HG03432 (cell line): ENCODE results near the gene PACRG.

Experiments
- ATAC-seq: cut with Tn5 transposase; IDR thresholded peaks from one replicate; pipeline ENCODE4 v1.9.1; 2021; ENCODE audit warnings: mild to moderate bottlenecking, moderate library complexity; ENCODE audit not compliant: unreplicated experiment

PACRG gene

DNA sequence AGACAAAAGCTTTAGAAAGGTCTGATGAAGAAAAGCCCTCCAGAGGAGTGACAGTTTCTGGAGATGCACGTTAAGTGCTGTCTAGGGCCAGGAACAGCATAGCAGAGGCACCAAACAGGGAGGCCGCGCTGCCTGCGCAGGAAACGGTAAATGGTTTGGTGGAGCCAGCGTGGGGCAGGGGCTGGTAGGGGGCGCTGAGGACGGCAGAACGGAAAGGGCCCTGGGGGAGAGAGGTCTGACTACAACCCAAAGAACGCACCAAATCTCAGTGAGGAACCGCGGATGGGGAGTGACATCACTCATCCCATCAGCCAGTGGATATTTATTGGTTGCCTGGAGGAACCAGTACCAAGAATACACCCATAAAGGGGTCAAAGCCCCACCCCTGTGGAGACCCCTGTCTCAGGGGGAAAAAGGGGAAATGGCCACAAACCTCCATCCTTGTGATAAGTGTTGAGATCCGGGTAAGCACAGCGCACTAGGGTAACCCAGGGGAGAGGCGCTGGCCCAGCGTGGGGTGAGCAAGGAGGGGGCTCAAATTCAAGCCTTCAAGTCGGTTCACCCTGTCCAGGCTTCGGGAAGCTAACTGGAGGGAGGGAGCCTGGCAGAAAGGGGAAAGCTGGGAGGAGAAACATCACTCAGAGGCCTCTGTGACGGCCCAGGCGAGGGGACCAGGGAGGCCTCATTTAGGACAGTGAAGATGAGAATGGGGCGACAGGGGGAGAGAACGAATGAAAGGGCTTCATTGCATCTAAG, 437.6 kb downstream of the PACRG start:
- no peak for ATAC-seq

DNA sequence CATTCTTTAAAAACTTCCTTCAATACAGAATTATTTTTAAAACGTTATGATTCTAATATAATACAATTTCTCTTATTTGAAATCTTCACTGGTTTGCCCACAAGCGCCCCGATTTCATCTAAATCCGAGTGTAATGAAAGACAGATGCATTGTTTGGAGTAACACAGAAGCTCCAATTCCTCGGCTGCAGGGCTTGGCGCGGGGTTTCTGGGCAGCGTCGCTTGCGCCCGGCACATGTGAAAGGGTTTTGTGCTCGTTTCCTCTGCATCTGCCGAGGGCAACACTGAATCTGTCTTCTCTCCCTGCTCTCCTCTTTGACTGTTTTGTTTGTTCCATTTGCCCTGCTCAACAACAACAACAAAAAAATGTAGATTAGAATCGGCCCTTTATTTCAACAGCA, 438.1 kb downstream of the PACRG start:
- ATAC-seq, result no peak

DNA sequence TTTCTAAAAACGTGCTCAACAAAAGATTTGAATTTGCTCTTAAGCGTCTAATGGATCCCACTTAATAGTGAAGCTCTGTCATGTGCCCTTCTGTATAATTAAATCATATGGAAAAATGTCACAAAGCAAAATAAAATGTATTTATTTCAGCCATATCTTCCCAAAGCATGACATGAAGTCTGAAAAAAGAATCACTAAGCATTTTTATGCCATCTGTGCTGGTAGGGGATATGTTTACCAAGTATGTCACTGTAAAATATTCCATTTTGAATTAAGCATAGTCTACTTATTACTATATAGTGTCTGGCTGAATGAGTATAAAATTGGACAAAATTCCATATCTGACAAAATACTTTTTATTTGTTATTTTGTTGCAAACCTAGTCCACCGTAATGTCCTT, 438.7 kb downstream of the PACRG start:
- no peak for ATAC-seq

- ATAC-seq, result no peak
Observed at GRCh38 chr6:163169521-163169920, 441.7 kb downstream of the PACRG start.

GRCh38 chr6:163170294-163170883, 442.6 kb downstream of the PACRG start:
- peak; percentile 84 for ATAC-seq

DNA sequence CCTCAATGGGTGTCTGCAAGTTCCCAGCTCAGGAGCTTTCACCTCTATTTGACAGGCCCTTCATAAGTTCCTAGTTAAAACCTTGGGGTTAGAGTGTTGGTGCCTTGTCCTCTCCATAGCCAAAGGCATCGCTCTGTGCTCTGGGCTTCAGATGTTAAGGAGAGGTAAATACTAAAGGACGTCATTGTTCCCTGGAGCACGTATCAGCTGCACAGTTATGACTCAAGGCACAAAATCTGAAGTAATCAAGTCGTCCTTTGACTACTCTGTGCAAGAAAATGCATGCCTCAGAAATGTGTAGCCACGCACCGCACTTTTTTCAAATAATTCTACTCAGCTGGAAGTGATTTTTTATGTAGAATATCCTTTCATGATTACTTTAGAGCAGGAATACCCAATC, 446.0 kb downstream of the PACRG start:
- no peak for ATAC-seq

DNA sequence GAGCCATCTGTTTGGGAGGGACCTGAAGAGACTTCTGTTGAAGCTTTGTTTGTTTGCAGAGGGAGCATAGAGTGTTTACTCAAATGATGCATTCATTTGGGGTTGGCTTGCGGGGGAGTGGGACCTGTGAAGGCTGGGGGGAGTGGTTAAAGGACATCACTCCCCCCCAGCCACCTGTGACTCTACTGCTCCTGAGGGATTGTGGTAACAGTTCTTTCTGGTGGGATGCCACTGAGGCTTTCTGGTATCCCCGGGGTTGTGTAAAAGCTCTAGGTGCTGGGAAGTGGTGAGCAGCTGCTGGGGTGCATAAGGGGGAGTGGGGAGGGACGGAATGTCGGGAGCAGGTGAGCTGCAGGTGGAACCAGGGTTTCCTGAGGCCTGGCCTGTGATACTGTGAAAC, 447.5 kb downstream of the PACRG start:
- no peak for ATAC-seq

- no peak for ATAC-seq
Observed at GRCh38 chr6:163176097-163176496, 448.3 kb downstream of the PACRG start.

DNA sequence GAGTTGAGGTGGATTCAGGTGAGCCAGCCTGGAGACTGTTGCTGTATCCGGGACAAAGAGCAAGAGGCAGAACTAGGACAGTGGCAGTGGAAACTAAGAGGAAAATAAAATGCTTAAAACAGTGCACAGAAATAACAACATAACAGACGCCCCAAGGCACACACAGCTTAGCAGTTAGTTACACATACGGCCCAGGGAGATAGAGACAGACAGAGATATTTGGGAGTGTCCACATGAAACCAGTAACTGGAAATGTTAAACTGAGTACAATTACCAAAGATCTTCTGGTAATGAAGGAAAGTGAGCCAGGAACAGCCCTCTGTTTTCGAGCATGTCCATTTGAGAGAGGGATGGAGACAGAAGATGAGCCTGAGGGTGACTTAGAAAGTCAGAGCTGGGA, 449.2 kb downstream of the PACRG start:
- no peak for ATAC-seq

DNA sequence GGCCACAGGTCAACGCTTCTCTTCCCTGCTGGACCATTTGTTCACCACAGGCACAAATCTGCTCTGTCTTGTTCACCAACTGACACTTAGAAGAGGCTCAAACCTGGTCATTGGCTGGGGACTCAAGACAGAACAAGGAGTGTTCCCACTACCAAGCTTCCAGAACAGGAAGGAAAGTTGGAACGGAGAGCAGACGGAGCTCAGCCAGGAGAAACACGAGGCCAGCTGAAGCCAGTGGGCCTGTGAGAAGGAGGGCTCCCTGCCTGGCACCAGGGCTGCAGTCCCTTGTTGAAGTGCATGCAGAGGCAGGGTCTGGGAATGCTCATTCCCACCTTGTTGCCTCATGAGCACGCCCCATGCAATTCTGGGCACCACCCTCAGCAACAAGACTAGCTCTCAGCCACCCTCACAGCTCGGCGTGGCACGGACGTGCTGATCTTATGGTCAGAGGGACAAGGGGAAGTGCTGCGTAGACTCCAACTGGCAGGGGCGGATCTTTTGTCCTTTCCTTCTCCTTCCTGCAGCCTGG, 450.2 kb downstream of the PACRG start:
- no peak for ATAC-seq

DNA sequence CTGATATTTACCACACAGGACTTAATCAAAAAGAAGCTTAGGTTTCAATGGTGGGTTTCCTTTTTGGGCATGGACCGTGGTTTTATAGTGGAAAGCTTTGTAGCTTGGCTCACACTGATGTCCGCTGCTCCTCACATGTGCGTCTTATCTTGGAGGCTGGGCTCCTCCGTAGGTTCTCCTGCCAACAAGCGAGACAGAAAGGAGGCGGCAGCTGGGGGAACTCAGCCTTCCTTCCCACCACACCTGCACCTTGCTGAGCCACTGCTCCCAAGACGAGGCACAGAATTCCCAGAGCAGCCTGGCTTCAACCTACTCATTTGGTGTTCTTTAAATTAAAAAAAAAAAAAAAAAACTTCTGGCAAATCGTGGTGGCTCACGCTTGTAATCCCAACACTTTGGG, 451.3 kb downstream of the PACRG start:
- no peak for ATAC-seq

GRCh38 chr6:163179721-163180120, 451.9 kb downstream of the PACRG start:
- no peak for ATAC-seq

DNA sequence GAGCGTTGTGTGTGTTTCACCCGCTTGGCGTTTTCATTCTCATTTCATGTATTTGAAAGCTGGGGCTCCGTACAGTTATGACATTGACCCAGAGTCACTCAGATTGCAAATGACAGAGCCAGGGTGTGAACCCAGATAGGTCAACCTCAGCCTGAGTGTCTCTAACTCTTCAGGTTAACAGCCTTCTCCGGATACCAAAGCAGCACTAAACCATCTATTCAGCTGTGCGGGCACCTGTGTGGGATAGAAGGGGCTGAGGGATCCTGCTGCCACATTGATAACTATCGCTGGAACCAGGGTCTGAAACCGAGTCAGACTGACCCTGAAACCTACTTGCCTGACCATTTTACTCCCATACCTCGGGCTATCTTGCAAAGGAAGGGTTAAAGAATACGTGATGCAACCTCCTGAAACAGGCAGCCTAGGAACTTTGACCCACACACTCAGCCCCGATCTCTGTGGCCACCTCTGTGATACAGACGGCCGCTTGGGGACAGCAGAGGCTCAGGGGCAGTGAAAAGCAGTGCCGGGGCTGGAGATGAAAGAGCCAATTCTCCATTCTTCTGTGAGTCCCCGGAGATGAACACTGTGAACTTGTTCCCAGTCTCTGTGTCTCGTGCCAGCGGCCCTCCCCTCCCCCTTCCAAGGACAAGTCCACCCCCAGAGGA, 453.2 kb downstream of the PACRG start:
- ATAC-seq, result no peak

GRCh38 chr6:163181666-163182180, 453.9 kb downstream of the PACRG start:
- no peak for ATAC-seq

- no peak for ATAC-seq
Observed at GRCh38 chr6:163182696-163183095, 454.9 kb downstream of the PACRG start.

DNA sequence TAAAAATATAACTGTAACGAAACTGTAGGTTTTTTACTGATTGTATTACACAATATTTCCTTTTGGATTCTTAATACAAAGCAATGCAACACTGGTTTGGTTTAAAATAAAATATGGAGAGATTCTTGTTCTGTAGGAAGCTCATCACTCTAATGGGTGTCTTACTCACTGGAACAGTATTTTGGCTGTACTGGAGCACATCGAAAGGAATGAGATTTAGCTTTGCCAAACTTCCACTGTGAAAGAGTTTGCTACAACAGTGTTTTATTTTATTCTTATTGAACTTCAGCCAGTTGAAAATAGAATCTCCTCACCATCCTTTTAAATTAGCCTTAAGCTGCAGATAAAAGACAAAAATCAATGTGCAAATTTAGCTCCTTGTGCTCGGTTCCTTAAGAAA, 456.0 kb downstream of the PACRG start:
- ATAC-seq, result no peak

DNA sequence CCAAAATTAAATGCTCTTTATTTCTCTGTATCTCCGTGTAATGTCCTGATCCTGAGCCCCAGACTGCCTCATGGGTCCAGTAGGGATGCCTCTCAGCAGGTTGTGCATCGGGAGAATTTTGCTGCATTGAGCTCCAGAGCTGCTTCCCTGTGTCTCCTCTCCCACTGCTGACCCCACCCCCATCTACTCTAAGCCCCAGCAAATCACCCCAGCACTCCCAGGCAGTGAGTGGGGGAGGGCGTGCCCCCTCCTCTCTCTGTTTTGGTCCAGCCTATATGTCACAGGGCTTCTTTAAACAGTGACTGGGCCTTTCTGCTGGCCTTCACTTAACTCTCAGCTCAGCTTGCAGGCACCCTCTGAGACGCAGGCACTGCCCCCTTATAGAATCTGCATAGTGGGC, 458.0 kb downstream of the PACRG start:
- ATAC-seq, result no peak

GRCh38 chr6:163186527-163186926, 458.8 kb downstream of the PACRG start:
- ATAC-seq, result no peak

DNA sequence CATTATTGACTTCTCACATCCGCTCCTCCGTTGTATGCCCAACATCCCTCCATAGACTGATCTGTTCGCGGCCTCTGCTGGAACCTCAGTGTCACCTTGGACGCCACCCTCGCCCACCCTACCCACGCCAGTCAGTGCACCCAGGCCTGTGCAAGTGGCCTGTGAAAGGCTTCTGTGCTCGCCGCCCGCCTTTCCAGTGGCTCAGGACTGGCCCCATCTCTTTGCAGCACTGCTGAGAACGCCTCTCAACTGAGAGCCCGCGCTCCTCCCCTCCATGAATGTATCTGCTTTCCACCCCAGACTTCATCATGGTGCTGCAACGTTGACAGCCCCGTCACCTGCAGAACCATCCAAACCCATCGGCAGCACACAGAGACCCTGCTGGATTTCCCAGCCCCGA, 459.4 kb downstream of the PACRG start:
- no peak for ATAC-seq

DNA sequence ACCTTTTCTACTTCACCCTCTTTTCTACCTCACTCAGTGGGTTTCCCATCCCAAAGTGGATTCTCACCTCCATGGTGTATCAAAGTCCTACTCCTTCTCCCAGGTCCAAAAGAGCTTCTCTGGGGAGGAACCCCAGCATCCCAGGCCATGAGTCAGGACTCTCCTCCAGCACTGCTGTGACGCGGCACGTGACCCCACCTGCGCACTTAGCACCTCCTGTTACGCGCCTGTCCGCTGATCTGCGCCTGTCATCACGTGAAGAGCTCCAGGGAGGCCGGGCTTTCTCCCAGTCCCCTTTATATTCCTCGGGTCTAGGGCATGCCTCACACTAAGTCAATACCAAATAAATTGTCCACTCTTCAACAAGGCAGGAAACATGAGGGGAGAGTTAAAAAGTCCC, 459.8 kb downstream of the PACRG start:
- no peak for ATAC-seq

DNA sequence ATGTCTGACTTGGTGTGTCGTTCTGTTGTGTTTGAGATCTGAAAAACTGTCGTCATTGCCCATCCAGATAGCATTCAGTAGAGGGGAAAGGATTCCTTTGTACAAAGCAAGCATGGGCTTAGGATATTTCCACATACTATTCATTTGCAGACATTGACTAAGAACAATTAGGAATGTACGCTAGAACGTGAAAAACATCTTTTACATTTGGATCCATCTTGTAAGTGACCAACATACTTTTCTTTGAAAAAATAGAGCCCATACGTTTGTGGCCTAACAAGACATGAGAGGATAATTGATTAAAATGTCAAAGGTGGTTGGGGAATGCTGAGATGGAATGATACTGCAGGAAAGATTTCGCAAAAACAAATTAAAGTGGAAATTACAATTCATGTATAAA, 461.0 kb downstream of the PACRG start:
- no peak for ATAC-seq

- ATAC-seq, result no peak
Observed at GRCh38 chr6:163189609-163190008, 461.8 kb downstream of the PACRG start.
